ENCODE measurements around the gene JADE1. TPM values are rescaled to one million over a fixed set of nuclear protein-coding genes. Genes with fewer than 3 reads are reported as not detected.

JADE1 gene
- total and polyA plus RNA-seq, 2 of the 13 experiments (the other 11 are each of a cell fraction or from before 2014, with no cell fraction given), result 5.4 to 19.3 TPM

GRCh38 chr4:128916832-128917231 is 107.3 kb downstream of the JADE1 start:
- no peak for ATAC-seq
- BruUV-seq (replicated peaks), result no TSS peak

GRCh38 chr4:128917781-128918180 is 108.3 kb downstream of the JADE1 start:
- 76% methylated on average over 2 of the region's 2 CpGs for WGBS (ENCODE audit: low lambda C conversion rate)
- CTCF ChIA-PET (ENCODE audit: low intra/inter-chr PET ratio, low total read pairs), result no interaction called here
- H3K27me3 ChIP-seq (ENCODE audit: control insufficient read depth in 1 of 2, insufficient read depth in 2 of 2, low read length in 2 of 2), result no peaks in the 10 kb centered on the region
- FAIRE-seq (no peak), ATAC-seq (no peak), DNase-seq (ENCODE audit: low spot score) (no peak)
- H3K4me2 ChIP-seq (ENCODE audit: low read depth, low read length), result no peak overlapping the region
- H3K4me3 ChIP-seq (replicated peaks in 1 of 3; ENCODE audit: insufficient read depth in 1 of 3, low read depth in 2 of 3, low read length in 3 of 3), result no peak overlapping the region
- in situ Hi-C loops (cut with HindIII; ENCODE audit: extremely low pct_ligation_motif_present, low pct_unique_long_range_greater_than_20kb), result no loop called here
- H3K9ac ChIP-seq (ENCODE audit: insufficient read depth, low read depth, low read length), result no peak overlapping the region
- intact Hi-C loops (cut with micrococcal nuclease; ENCODE audit: unreplicated experiment), result no loop called here
- H3K4me1 ChIP-seq (ENCODE audit: insufficient read depth, low read length), result no peaks in the 10 kb centered on the region
- H4K20me1 ChIP-seq (ENCODE audit: insufficient read depth, low read length), result no peaks in the 10 kb centered on the region
- POLR2A ChIA-PET, result no interaction called here
- no peak overlapping the region for H2AFZ ChIP-seq (ENCODE audit: low read length)
- no peaks in the 10 kb centered on the region for H3K9me3 ChIP-seq (ENCODE audit: low read length)
- BruUV-seq (replicated peaks), result no TSS peak
- H3K27ac ChIP-seq (ENCODE audit: extremely low read length, insufficient read depth, low read length), result no peak overlapping the region
- no peaks in the 10 kb centered on the region for H3K36me3 ChIP-seq (replicated peaks in 1 of 2; ENCODE audit: control insufficient read depth in 1 of 2, insufficient read depth in 2 of 2, low read length in 2 of 2)
- H3K79me2 ChIP-seq (ENCODE audit: insufficient read depth, low read length), result no peaks in the 10 kb centered on the region
- TF ChIP-seq KDM3A (CRISPR knock-in tag; IDR thresholded peaks at IDR 0.05; ENCODE audit: low read depth), result no peak
- TF ChIP-seq RELA (CRISPR knock-in tag; IDR thresholded peaks at IDR 0.05), result no peak
- TF ChIP-seq ZNF660 (CRISPR knock-in tag; IDR thresholded peaks at IDR 0.05; ENCODE audit: borderline replicate concordance, low read depth), result no peak
- no peak for TF ChIP-seq SRSF4 (IDR thresholded peaks at IDR 0.05; ENCODE audit: low read depth, low read length, poor library complexity, severe bottlenecking)
- no peak for TF ChIP-seq MIXL1 (CRISPR knock-in tag; IDR thresholded peaks at IDR 0.05)
- no peak for TF ChIP-seq SIN3A (IDR thresholded peaks at IDR 0.05; ENCODE audit: borderline replicate concordance, low read depth, low read length)
- TF ChIP-seq NCOR1 (IDR thresholded peaks at IDR 0.05; ENCODE audit: borderline replicate concordance, low read length), result no peak
- TF ChIP-seq PAF1 (CRISPR knock-in tag; IDR thresholded peaks at IDR 0.05), result no peak
- TF ChIP-seq ZNF275 (CRISPR knock-in tag; IDR thresholded peaks at IDR 0.05; ENCODE audit: borderline replicate concordance), result no peak
- TF ChIP-seq PAX8 (CRISPR knock-in tag; IDR thresholded peaks at IDR 0.05; ENCODE audit: borderline replicate concordance), result no peak
- no peak for TF ChIP-seq ZNF883 (CRISPR knock-in tag; IDR thresholded peaks at IDR 0.05; ENCODE audit: not compliant biosample characterization)

More at GRCh38 chr4:128916832-128917231, 107.3 kb downstream of the JADE1 start:
- DNase-seq (ENCODE audit: low spot score) (no peak), FAIRE-seq (no peak)
- H3K9me3 ChIP-seq (ENCODE audit: low read length), result no peaks in the 10 kb centered on the region
- H3K27me3 ChIP-seq (ENCODE audit: control insufficient read depth in 1 of 2, insufficient read depth in 2 of 2, low read length in 2 of 2), result no peaks in the 10 kb centered on the region
- intact Hi-C loops (cut with micrococcal nuclease; ENCODE audit: unreplicated experiment), result no loop called here
- no peak overlapping the region for H3K4me2 ChIP-seq (ENCODE audit: low read depth, low read length)
- H3K36me3 ChIP-seq (replicated peaks in 1 of 2; ENCODE audit: control insufficient read depth in 1 of 2, insufficient read depth in 2 of 2, low read length in 2 of 2), result no peaks in the 10 kb centered on the region
- TF ChIP-seq CREB1 (IDR thresholded peaks at IDR 0.05) (no peak), CREB1 (CRISPR knock-in tag; IDR thresholded peaks at IDR 0.05) (no peak), HDAC6 (IDR thresholded peaks at IDR 0.05; ENCODE audit: low read depth, low read length) (no peak), HNRNPH1 (optimal IDR thresholded peaks at IDR 0.05; ENCODE audit: low read depth, low read length) (no peak), KLF9 (CRISPR knock-in tag; IDR thresholded peaks at IDR 0.05; ENCODE audit: low read depth) (no peak)
- TF ChIP-seq, protein P1, sequence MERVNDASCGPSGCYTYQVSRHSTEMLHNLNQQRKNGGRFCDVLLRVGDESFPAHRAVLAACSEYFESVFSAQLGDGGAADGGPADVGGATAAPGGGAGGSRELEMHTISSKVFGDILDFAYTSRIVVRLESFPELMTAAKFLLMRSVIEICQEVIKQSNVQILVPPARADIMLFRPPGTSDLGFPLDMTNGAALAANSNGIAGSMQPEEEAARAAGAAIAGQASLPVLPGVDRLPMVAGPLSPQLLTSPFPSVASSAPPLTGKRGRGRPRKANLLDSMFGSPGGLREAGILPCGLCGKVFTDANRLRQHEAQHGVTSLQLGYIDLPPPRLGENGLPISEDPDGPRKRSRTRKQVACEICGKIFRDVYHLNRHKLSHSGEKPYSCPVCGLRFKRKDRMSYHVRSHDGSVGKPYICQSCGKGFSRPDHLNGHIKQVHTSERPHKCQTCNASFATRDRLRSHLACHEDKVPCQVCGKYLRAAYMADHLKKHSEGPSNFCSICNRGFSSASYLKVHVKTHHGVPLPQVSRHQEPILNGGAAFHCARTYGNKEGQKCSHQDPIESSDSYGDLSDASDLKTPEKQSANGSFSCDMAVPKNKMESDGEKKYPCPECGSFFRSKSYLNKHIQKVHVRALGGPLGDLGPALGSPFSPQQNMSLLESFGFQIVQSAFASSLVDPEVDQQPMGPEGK (CRISPR knock-in tag; IDR thresholded peaks at IDR 0.05), result no peak
- H3K4me1 ChIP-seq (ENCODE audit: insufficient read depth, low read length), result no peaks in the 10 kb centered on the region
- in situ Hi-C loops (cut with HindIII; ENCODE audit: extremely low pct_ligation_motif_present, low pct_unique_long_range_greater_than_20kb), result no loop called here
- H4K20me1 ChIP-seq (ENCODE audit: insufficient read depth, low read length), result no peaks in the 10 kb centered on the region
- no peak overlapping the region for H3K9ac ChIP-seq (ENCODE audit: insufficient read depth, low read depth, low read length)
- no peak overlapping the region for H3K4me3 ChIP-seq (replicated peaks in 1 of 3; ENCODE audit: insufficient read depth in 1 of 3, low read depth in 2 of 3, low read length in 3 of 3)
- H3K79me2 ChIP-seq (ENCODE audit: insufficient read depth, low read length), result no peaks in the 10 kb centered on the region
- no peak overlapping the region for H2AFZ ChIP-seq (ENCODE audit: low read length)
- POLR2A ChIA-PET, result no interaction called here
- CTCF ChIA-PET (ENCODE audit: low intra/inter-chr PET ratio, low total read pairs), result no interaction called here
- H3K27ac ChIP-seq (ENCODE audit: extremely low read length, insufficient read depth, low read length), result no peak overlapping the region
- 89% methylated on average over 6 of the region's 6 CpGs for WGBS (ENCODE audit: low lambda C conversion rate)
